ENCODE data around the gene TSC22D3.
"Not testable (repeated sequence)": the region's sequence is repeated elsewhere in the genome, so short reads cannot be mapped to it uniquely, and the experiment has no call there.

The TSC22D3 gene

GRCh38 chrX:107669261-107669660 is 106.3 kb downstream of the TSC22D3 start:
- Histone ChIP-seq H3K27me3 (ENCODE audit: control insufficient read depth, insufficient read depth, low read length) (peaks cover 3% of the 10 kb centered on the region), H3K4me3 (ENCODE audit: low read length) (no peak overlapping the region), H3K27ac (ENCODE audit: low read depth, low read length) (no peak overlapping the region), H3K4me1 (ENCODE audit: control insufficient read depth, insufficient read depth, low read length) (peaks cover 7% of the 10 kb centered on the region), H3K9ac (ENCODE audit: low read length) (no peak overlapping the region), H3K36me3 (ENCODE audit: control insufficient read depth, insufficient read depth, low read length) (no peaks in the 10 kb centered on the region)

- not testable (repeated sequence) for H3K4me3 ChIP-seq (ENCODE audit: low read length); H3K9ac ChIP-seq (ENCODE audit: low read length); H3K36me3 ChIP-seq (ENCODE audit: control insufficient read depth, insufficient read depth, low read length); H3K27me3 ChIP-seq (ENCODE audit: control insufficient read depth, insufficient read depth, low read length); H3K4me1 ChIP-seq (ENCODE audit: control insufficient read depth, insufficient read depth, low read length); H3K27ac ChIP-seq (ENCODE audit: low read depth, low read length)
These were observed 106.9 kb downstream of the TSC22D3 start for GRCh38 chrX:107668710-107669109.

- H3K36me3 ChIP-seq (ENCODE audit: control insufficient read depth, insufficient read depth, low read length): no peaks in the 10 kb centered on the region
- no peaks in the 10 kb centered on the region for H3K4me1 ChIP-seq (ENCODE audit: control insufficient read depth, insufficient read depth, low read length)
- H3K27me3 ChIP-seq (ENCODE audit: control insufficient read depth, insufficient read depth, low read length): peaks cover 3% of the 10 kb centered on the region
- H3K9ac ChIP-seq (ENCODE audit: low read length): no peak overlapping the region
- no peak overlapping the region for H3K27ac ChIP-seq (ENCODE audit: low read depth, low read length)
- no peak overlapping the region for H3K4me3 ChIP-seq (ENCODE audit: low read length)
These were observed 108.2 kb downstream of the TSC22D3 start for GRCh38 chrX:107667426-107667825.

GRCh38 chrX:107666931-107667330 is 108.7 kb downstream of the TSC22D3 start:
- H3K27me3 ChIP-seq (ENCODE audit: control insufficient read depth, insufficient read depth, low read length): peaks cover 3% of the 10 kb centered on the region
- H3K36me3 ChIP-seq (ENCODE audit: control insufficient read depth, insufficient read depth, low read length): no peaks in the 10 kb centered on the region
- H3K4me1 ChIP-seq (ENCODE audit: control insufficient read depth, insufficient read depth, low read length): no peaks in the 10 kb centered on the region
- H3K27ac ChIP-seq (ENCODE audit: low read depth, low read length): no peak overlapping the region
- no peak overlapping the region for H3K9ac ChIP-seq (ENCODE audit: low read length)
- no peak overlapping the region for H3K4me3 ChIP-seq (ENCODE audit: low read length)

Measured in rectal smooth muscle tissue (tissue), 1 donor.